ENCODE results near the gene ISLR. TPM values are rescaled to one million over a fixed set of nuclear protein-coding genes. Genes with fewer than 3 reads are reported as not detected.

Gene ISLR
- polyA plus RNA-seq, 1 donor from 2014 or later = not detected

DNA sequence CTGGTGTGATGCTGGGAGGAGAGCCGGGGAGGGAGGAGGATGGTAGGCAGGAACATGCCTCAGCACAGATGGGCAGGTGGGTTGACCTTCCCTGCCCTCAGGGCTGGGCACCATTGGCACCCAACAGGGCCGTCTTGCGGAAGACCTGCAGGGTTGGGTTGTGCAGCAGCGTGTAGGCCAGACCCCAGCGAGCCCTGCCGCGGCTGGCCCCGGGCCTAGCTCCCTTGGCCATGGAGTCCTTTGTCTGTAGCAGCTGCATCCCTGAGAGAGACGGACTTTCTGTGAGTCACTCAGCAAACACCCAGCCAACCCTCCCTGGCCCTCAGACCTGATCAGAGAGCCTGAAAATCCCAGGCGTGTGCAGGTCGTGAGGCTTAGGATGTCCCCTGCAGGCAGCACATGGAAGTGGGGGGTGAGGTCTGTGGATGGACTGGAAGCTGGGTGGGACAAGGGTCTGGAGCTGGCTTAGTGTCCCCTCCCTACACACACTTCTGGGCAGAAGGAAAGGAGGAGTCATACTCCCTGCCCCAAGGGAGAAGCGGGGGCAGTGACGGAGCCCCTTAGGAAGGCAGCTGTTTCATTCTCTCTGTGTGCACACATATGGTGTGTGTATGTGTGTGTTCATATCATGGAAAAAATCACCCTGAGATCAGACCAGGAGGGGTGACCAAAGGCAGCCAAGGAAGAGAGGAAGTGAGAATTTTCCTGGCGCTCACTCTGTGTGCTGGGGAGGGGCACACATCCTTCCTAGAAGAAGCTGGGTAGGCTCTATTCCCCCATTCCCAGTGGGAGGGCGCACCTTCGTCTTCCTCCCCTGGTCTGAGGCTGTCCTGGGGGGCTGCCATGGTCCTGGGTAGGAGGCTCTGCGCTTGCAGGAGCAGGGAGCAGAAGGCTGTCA lies 6.7 kb downstream of the ISLR start:
- no peak overlapping the region for H3K27ac ChIP-seq (ENCODE audit: low read length)
- no peak overlapping the region for H2AFZ ChIP-seq (ENCODE audit: low read depth, low read length)
- no peaks in the 10 kb centered on the region for H4K20me1 ChIP-seq (ENCODE audit: insufficient read depth)
- no peaks in the 10 kb centered on the region for H3K36me3 ChIP-seq (ENCODE audit: insufficient read depth, low read length)
- H3K9me3 ChIP-seq (ENCODE audit: low read length) = no peaks in the 10 kb centered on the region
- TF ChIP-seq SMC3 (conservative IDR thresholded peaks at IDR 0.05; ENCODE audit: poor library complexity) (no peak), EP300 (conservative IDR thresholded peaks at IDR 0.05; ENCODE audit: poor library complexity, severe bottlenecking) (no peak), TAF1 (IDR thresholded peaks at IDR 0.05; ENCODE audit: low read depth) (no peak)
- no peaks in the 10 kb centered on the region for H3F3A ChIP-seq (ENCODE audit: insufficient read depth, low read length, poor library complexity, severe bottlenecking)
- H3K79me2 ChIP-seq (replicated peaks; ENCODE audit: insufficient read depth, low read length) = no peaks in the 10 kb centered on the region
- H3K9ac ChIP-seq (ENCODE audit: low read length) = no peak overlapping the region
- no peak overlapping the region for H3K4me2 ChIP-seq (ENCODE audit: low read length)
- no peaks in the 10 kb centered on the region for H3K27me3 ChIP-seq (ENCODE audit: insufficient read depth, low read depth, low read length)
- H3K4me3 ChIP-seq (ENCODE audit: low read length) = no peak overlapping the region
- H3K9me2 ChIP-seq (ENCODE audit: insufficient read depth, low read length) = no peaks in the 10 kb centered on the region

DNA sequence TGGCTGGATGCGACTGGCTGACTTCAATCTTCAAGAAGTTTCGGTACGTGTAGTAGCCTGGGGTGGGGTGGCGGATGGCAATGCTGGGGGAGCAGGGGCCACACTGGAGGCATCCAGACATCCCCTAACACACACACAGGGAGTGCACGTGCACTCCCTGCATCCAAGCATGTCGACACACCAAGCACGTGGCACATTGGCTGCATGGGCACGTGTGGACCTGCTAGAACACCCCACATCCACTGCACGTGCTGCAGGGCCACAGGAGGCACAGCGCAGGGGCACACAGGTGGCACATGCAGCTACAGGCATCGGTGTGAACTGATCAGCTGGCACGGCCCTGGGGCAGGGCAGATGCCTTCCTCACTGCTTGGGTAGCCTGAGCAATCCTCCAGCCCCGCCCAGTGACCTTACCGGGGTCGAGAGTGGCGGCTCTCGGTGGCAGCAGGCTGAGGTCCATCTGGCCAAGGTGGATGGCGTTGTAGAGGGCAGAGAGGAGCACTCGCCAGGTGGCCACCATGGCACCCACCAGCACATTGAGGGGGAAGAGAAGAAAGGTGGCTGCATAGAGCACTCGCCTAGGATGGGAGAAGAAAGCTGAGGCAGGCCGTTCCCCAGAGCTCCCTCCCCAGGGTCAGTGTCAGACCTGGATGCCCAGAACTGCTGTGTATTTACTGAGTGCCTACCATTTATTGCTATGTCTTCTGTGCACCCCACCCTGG lies 7.5 kb downstream of the ISLR start:
- Histone ChIP-seq H3K27ac (ENCODE audit: low read length) (no peak overlapping the region), H2AFZ (ENCODE audit: low read depth, low read length) (no peak overlapping the region), H3K9ac (ENCODE audit: low read length) (no peak overlapping the region), H3K9me3 (ENCODE audit: low read length) (no peaks in the 10 kb centered on the region), H3K79me2 (replicated peaks; ENCODE audit: insufficient read depth, low read length) (no peaks in the 10 kb centered on the region), H3F3A (ENCODE audit: insufficient read depth, low read length, poor library complexity, severe bottlenecking) (no peaks in the 10 kb centered on the region), H3K9me2 (ENCODE audit: insufficient read depth, low read length) (no peaks in the 10 kb centered on the region), H3K4me2 (ENCODE audit: low read length) (no peak overlapping the region), H4K20me1 (ENCODE audit: insufficient read depth) (no peaks in the 10 kb centered on the region), H3K36me3 (ENCODE audit: insufficient read depth, low read length) (no peaks in the 10 kb centered on the region), H3K4me3 (ENCODE audit: low read length) (no peak overlapping the region), H3K27me3 (ENCODE audit: insufficient read depth, low read depth, low read length) (no peaks in the 10 kb centered on the region)
- no peak for TF ChIP-seq EZH2 (IDR thresholded peaks at IDR 0.05; ENCODE audit: borderline replicate concordance, insufficient read depth, low read length, poor library complexity, severe bottlenecking)
- TF ChIP-seq POLR2AphosphoS5 (IDR thresholded peaks at IDR 0.05) = no peak
- TF ChIP-seq EP300 (conservative IDR thresholded peaks at IDR 0.05; ENCODE audit: poor library complexity, severe bottlenecking) = no peak
- no peak for TF ChIP-seq SMC3 (conservative IDR thresholded peaks at IDR 0.05; ENCODE audit: poor library complexity)
- no peak for TF ChIP-seq MXI1 (conservative IDR thresholded peaks at IDR 0.05; ENCODE audit: poor library complexity, severe bottlenecking)
- no peak for TF ChIP-seq RAD21 (conservative IDR thresholded peaks at IDR 0.05)
- TF ChIP-seq, protein P1, sequence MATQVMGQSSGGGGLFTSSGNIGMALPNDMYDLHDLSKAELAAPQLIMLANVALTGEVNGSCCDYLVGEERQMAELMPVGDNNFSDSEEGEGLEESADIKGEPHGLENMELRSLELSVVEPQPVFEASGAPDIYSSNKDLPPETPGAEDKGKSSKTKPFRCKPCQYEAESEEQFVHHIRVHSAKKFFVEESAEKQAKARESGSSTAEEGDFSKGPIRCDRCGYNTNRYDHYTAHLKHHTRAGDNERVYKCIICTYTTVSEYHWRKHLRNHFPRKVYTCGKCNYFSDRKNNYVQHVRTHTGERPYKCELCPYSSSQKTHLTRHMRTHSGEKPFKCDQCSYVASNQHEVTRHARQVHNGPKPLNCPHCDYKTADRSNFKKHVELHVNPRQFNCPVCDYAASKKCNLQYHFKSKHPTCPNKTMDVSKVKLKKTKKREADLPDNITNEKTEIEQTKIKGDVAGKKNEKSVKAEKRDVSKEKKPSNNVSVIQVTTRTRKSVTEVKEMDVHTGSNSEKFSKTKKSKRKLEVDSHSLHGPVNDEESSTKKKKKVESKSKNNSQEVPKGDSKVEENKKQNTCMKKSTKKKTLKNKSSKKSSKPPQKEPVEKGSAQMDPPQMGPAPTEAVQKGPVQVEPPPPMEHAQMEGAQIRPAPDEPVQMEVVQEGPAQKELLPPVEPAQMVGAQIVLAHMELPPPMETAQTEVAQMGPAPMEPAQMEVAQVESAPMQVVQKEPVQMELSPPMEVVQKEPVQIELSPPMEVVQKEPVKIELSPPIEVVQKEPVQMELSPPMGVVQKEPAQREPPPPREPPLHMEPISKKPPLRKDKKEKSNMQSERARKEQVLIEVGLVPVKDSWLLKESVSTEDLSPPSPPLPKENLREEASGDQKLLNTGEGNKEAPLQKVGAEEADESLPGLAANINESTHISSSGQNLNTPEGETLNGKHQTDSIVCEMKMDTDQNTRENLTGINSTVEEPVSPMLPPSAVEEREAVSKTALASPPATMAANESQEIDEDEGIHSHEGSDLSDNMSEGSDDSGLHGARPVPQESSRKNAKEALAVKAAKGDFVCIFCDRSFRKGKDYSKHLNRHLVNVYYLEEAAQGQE (IDR thresholded peaks at IDR 0.05; ENCODE audit: borderline replicate concordance) = no peak
- TF ChIP-seq, protein P2, sequence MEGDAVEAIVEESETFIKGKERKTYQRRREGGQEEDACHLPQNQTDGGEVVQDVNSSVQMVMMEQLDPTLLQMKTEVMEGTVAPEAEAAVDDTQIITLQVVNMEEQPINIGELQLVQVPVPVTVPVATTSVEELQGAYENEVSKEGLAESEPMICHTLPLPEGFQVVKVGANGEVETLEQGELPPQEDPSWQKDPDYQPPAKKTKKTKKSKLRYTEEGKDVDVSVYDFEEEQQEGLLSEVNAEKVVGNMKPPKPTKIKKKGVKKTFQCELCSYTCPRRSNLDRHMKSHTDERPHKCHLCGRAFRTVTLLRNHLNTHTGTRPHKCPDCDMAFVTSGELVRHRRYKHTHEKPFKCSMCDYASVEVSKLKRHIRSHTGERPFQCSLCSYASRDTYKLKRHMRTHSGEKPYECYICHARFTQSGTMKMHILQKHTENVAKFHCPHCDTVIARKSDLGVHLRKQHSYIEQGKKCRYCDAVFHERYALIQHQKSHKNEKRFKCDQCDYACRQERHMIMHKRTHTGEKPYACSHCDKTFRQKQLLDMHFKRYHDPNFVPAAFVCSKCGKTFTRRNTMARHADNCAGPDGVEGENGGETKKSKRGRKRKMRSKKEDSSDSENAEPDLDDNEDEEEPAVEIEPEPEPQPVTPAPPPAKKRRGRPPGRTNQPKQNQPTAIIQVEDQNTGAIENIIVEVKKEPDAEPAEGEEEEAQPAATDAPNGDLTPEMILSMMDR (IDR thresholded peaks at IDR 0.05; ENCODE audit: poor library complexity, severe bottlenecking) = no peak
- TF ChIP-seq TAF1 (IDR thresholded peaks at IDR 0.05; ENCODE audit: low read depth) = no peak

All from neural cell (in vitro differentiated cells).